ENCODE results near the gene CDH4. TPM values are rescaled to one million over a fixed set of nuclear protein-coding genes. Genes with fewer than 3 reads are reported as not detected.

CDH4 gene
- total RNA-seq, 1 experiment from 2014 or later, result 0.13 TPM

DNA sequence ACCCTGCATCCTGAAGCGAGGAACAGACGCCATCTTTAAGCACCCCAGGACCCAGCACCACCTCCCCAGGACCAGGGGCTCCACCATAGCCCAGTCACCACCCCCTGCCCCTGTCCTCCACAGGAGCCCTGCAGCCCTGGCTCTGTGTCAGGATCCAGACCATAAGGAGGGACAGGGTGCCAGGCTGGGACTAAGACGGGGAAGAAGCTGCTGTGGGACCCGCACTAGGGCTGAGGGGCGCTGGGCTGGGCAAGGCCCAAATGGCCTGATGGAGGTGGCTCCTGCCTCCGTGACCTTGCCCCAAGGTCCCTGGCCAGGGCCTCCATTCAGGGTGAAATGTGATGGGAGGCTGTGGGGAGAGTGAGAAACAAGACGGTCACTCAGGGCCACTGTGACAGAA, 428.0 kb downstream of the CDH4 start:
- no peak for DNase-seq (ENCODE audit: low read depth in 1 of 2, low spot score in 2 of 2)
- H3K27ac ChIP-seq, result no peak overlapping the region
- H3K36me3 ChIP-seq, result no peaks in the 10 kb centered on the region
- no peak overlapping the region for H3K4me3 ChIP-seq
- H3K4me1 ChIP-seq (replicated peaks), result no peaks in the 10 kb centered on the region
- H3K27me3 ChIP-seq (replicated peaks), result peaks cover 34% of the 10 kb centered on the region
- no peaks in the 10 kb centered on the region for H3K9me3 ChIP-seq (replicated peaks)

- no peaks in the 10 kb centered on the region for H3K9me3 ChIP-seq (replicated peaks)
- DNase-seq (ENCODE audit: low read depth in 1 of 2, low spot score in 2 of 2), result no peak
- no peak overlapping the region for H3K27ac ChIP-seq
- no peaks in the 10 kb centered on the region for H3K36me3 ChIP-seq
- H3K4me1 ChIP-seq (replicated peaks), result no peaks in the 10 kb centered on the region
- peaks cover 36% of the 10 kb centered on the region for H3K27me3 ChIP-seq (replicated peaks)
- H3K4me3 ChIP-seq, result no peak overlapping the region
Measured at GRCh38 chr20:61682114-61682995, 430.3 kb downstream of the CDH4 start.

DNA sequence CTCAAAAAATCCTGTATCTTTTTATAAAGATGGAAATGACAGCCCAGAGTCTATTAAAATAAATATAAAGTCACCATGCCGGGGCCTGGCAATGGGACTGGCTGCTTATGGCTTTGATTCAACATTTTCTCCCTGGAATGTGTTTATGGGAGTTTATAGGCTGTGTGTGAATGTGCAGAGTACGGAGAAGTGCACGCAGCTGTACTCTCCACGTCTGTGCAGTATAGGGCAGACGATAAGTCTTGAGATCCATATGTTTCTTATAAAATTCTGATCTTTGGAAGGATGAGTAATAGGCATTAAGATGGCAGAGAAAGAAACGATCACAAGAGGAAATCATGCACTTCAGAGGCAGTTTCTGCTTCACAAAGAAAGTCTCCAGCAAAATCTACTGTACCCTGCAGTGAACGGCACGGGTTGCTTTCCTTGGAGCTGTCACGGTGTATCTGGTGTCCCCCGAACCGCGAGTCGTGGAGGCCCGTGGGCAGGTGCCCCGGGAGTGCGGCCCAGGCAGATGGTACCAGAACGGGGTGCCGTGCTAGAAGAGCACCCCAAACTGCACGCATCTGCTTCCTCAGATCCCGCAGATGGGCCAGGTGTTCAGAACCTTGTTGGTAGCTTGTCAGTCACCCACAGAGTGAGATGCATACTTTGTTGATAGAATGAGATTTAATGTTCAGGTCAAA, 431.1 kb downstream of the CDH4 start:
- Histone ChIP-seq H3K36me3 (no peaks in the 10 kb centered on the region), H3K4me3 (no peak overlapping the region), H3K4me1 (replicated peaks) (no peaks in the 10 kb centered on the region), H3K27me3 (replicated peaks) (peaks cover 37% of the 10 kb centered on the region), H3K9me3 (replicated peaks) (no peaks in the 10 kb centered on the region), H3K27ac (no peak overlapping the region)
- DNase-seq (ENCODE audit: low read depth in 1 of 2, low spot score in 2 of 2), result no peak

DNA sequence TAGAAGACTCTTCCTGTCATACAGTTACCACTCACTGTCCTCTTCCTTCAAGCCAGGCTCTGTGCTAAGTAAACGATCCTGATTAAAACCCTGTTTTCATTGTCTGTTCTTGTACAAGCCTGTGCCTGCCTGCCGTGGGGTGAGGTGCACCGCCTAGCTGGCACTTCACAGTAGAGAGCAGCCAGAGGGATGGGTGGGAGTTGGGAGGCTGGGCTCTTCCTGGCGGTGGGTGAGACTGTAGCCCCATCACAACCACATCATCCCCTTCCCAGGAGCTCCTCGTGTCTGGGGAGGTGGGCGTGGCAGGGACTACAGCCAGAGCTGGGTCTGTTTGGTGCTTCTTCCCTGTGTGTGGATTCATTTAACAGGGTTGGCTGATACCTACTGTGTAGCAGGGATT, 431.7 kb downstream of the CDH4 start:
- H3K27me3 ChIP-seq (replicated peaks), result peaks cover 37% of the 10 kb centered on the region
- DNase-seq (ENCODE audit: low read depth in 1 of 2, low spot score in 2 of 2), result no peak

GRCh38 chr20:61684136-61684535, 432.1 kb downstream of the CDH4 start:
- Histone ChIP-seq H3K4me1 (replicated peaks) (no peaks in the 10 kb centered on the region), H3K9me3 (replicated peaks) (no peaks in the 10 kb centered on the region), H3K36me3 (no peaks in the 10 kb centered on the region), H3K27me3 (replicated peaks) (peaks cover 35% of the 10 kb centered on the region), H3K4me3 (no peak overlapping the region), H3K27ac (no peak overlapping the region)
- DNase-seq (ENCODE audit: low read depth in 1 of 2, low spot score in 2 of 2), result no peak

More for the DNA sequence above, 431.7 kb downstream of the CDH4 start:
- Histone ChIP-seq H3K27ac (no peak overlapping the region), H3K9me3 (replicated peaks) (no peaks in the 10 kb centered on the region), H3K4me3 (no peak overlapping the region), H3K36me3 (no peaks in the 10 kb centered on the region), H3K4me1 (replicated peaks) (no peaks in the 10 kb centered on the region)

DNA sequence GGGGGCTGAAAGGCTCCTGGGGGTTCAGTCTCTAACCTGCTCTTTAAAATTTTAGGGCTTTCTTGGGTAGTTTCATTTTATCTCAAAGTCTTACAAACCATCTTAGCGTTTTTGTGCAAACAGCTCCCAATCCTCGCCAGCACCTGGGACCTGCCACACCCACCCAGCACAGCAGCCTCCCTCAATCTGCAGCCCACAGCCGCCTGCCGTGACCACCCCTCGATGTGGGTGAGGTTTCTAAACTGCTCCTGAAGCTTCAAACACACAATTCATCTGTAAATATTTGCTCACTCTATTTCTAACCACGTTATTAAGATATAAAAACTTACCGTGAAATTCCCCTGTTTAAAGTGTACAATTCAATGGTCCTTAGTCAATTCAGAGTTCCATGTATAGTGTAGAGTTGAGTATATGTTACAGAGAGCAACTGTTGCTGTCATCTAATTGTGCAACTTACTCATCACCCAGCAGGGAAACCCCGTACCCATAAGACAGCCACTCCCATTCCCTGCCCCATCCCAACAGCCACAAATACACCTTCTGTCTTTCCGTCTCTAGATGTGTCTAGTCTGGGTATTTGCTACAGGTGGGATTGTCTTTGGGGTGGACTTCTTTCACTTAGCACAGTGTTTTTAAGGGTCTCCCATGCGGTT, 432.6 kb downstream of the CDH4 start:
- H3K27ac ChIP-seq, result no peak overlapping the region
- H3K4me3 ChIP-seq, result no peak overlapping the region
- H3K9me3 ChIP-seq (replicated peaks), result no peaks in the 10 kb centered on the region
- H3K4me1 ChIP-seq (replicated peaks), result no peaks in the 10 kb centered on the region
- no peaks in the 10 kb centered on the region for H3K36me3 ChIP-seq
- no peak for DNase-seq (ENCODE audit: low read depth in 1 of 2, low spot score in 2 of 2)
- H3K27me3 ChIP-seq (replicated peaks), result peaks cover 35% of the 10 kb centered on the region

DNA sequence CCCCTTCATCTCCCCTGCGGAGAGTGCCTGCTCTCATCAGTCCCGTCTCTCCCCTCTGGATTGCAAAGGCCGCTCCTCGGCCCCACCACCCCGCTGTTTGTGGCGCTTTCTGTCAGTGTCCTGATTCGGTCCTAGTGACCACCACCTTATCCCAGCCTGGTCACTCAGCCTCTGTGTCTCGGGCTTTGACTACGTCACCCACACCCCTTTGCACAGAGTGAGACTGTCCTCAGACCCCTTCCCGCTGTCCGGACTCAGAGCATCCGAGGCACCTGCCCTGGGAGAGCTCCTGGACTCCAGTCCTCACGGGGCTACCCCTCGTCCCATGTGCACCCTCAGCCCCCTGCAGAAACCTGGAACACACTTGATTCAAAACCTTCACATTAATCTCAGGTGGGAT, 433.4 kb downstream of the CDH4 start:
- no peak for DNase-seq (ENCODE audit: low read depth in 1 of 2, low spot score in 2 of 2)
- Histone ChIP-seq H3K36me3 (no peaks in the 10 kb centered on the region), H3K4me1 (replicated peaks) (no peaks in the 10 kb centered on the region), H3K27me3 (replicated peaks) (peaks cover 31% of the 10 kb centered on the region), H3K9me3 (replicated peaks) (no peaks in the 10 kb centered on the region), H3K27ac (no peak overlapping the region), H3K4me3 (no peak overlapping the region)

GRCh38 chr20:61686051-61686936, 434.2 kb downstream of the CDH4 start:
- Histone ChIP-seq H3K4me3 (no peak overlapping the region), H3K27ac (no peak overlapping the region), H3K4me1 (replicated peaks) (no peaks in the 10 kb centered on the region), H3K36me3 (no peaks in the 10 kb centered on the region), H3K27me3 (replicated peaks) (peaks cover 24% of the 10 kb centered on the region), H3K9me3 (replicated peaks) (no peaks in the 10 kb centered on the region)
- DNase-seq (ENCODE audit: low read depth in 1 of 2, low spot score in 2 of 2), result no peak

- DNase-seq (ENCODE audit: low read depth in 1 of 2, low spot score in 2 of 2), result no peak
- Histone ChIP-seq H3K27me3 (replicated peaks) (peaks cover 25% of the 10 kb centered on the region), H3K27ac (no peak overlapping the region), H3K36me3 (no peaks in the 10 kb centered on the region), H3K4me3 (no peak overlapping the region), H3K9me3 (replicated peaks) (no peaks in the 10 kb centered on the region; the same call in 1 of the 2 replicates), H3K4me1 (replicated peaks) (no peaks in the 10 kb centered on the region)
Measured at GRCh38 chr20:61688411-61688810, 436.4 kb downstream of the CDH4 start.

GRCh38 chr20:61690150-61690549, 438.1 kb downstream of the CDH4 start:
- no peaks in the 10 kb centered on the region for H3K4me1 ChIP-seq (replicated peaks)
- H3K36me3 ChIP-seq, result no peaks in the 10 kb centered on the region
- H3K27me3 ChIP-seq (replicated peaks), result peaks cover 22% of the 10 kb centered on the region
- no peak overlapping the region for H3K4me3 ChIP-seq
- no peak for DNase-seq (ENCODE audit: low read depth in 1 of 2, low spot score in 2 of 2)
- H3K9me3 ChIP-seq (replicated peaks), result no peaks in the 10 kb centered on the region; the same call in 1 of the 2 replicates
- H3K27ac ChIP-seq, result no peak overlapping the region

DNA sequence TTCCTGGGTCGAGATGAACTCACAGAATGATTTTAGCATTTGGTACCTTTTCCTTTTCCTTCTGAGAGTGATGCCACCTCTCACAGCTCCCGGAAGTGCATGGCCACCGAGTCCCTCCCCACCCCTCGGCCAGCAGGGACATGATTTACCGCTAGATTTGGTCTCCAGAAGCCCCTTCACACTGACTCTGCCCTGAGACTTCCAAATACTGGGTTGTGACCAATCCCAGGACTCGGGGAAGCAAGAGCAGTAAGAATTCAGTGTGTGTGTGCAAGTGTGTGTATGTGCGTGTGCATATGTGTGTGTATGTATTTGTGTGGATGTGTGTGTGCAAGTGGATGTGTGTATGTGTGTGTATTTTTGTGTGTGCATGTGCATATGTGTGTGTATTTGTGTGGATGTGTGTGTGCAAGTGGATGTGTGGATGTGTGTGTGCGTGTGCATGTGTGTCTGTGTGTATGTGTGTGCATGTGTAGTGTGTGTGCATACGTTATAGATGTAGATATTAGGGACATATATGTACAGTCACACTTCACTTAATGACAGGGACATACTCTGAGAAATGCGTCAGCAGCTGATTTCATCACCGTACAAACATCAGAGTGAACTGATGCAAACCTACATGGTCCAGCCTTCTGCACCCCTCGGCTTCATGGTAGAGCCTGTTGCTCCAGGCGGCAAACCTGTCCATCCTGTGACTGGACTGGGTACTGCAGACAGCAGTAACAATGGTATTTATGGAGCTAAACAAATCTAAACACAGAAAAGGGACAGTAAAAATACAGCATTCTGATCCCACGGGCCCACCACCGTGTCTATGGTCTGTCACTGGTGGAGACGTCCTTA, 439.2 kb downstream of the CDH4 start:
- H3K27me3 ChIP-seq (replicated peaks), result peaks cover 22% of the 10 kb centered on the region
- H3K9me3 ChIP-seq (replicated peaks), result no peaks in the 10 kb centered on the region; the same call in 1 of the 2 replicates
- DNase-seq (ENCODE audit: low read depth in 1 of 2, low spot score in 2 of 2), result no peak
- H3K27ac ChIP-seq, result no peak overlapping the region
- no peaks in the 10 kb centered on the region for H3K36me3 ChIP-seq
- H3K4me1 ChIP-seq (replicated peaks), result no peaks in the 10 kb centered on the region
- H3K4me3 ChIP-seq, result no peak overlapping the region

GRCh38 chr20:61691978-61692377, 439.9 kb downstream of the CDH4 start:
- Histone ChIP-seq H3K27ac (no peak overlapping the region), H3K4me1 (replicated peaks) (no peaks in the 10 kb centered on the region), H3K36me3 (no peaks in the 10 kb centered on the region), H3K9me3 (replicated peaks) (no peaks in the 10 kb centered on the region; the same call in 1 of the 2 replicates), H3K4me3 (no peak overlapping the region), H3K27me3 (replicated peaks) (peaks cover 22% of the 10 kb centered on the region)
- DNase-seq (ENCODE audit: low read depth in 1 of 2, low spot score in 2 of 2), result no peak
